ENCODE measurements around the gene FAM120A.

The FAM120A gene

GRCh38 chr9:93565089-93565488 is 113.6 kb downstream of the FAM120A start:
- H3K9me3 ChIP-seq (ENCODE audit: control insufficient read depth, insufficient read depth, low read length) = no peaks in the 10 kb centered on the region
- no peak overlapping the region for H3K4me3 ChIP-seq (ENCODE audit: low read length)
- H3K4me1 ChIP-seq (ENCODE audit: control insufficient read depth, insufficient read depth, low read length) = no peaks in the 10 kb centered on the region
- WGBS (ENCODE audit: insufficient coverage, insufficient read length) = no CpG with 5 or more reads among the region's 4 CpGs
- H3K27me3 ChIP-seq (ENCODE audit: control insufficient read depth, insufficient read depth, low read length) = no peaks in the 10 kb centered on the region
- DNase-seq (ENCODE audit: low read depth, low spot score) = no peak
- peaks cover 4% of the 10 kb centered on the region; the same call in 1 of the 2 replicates for H3K36me3 ChIP-seq (ENCODE audit: control insufficient read depth, insufficient read depth, low read length)
- H3K27ac ChIP-seq (ENCODE audit: low read length) = no peak overlapping the region

GRCh38 chr9:93566408-93567270 is 115.2 kb downstream of the FAM120A start:
- DNase-seq (ENCODE audit: low read depth, low spot score) = peak; percentile 89
- H3K27me3 ChIP-seq (ENCODE audit: control insufficient read depth, insufficient read depth, low read length) = no peaks in the 10 kb centered on the region
- peaks cover 4% of the 10 kb centered on the region; the same call in 1 of the 2 replicates for H3K36me3 ChIP-seq (ENCODE audit: control insufficient read depth, insufficient read depth, low read length)
- peak overlapping the region; percentile 14; the same call in 1 of the 2 replicates for H3K4me3 ChIP-seq (ENCODE audit: low read length)
- no CpG with 5 or more reads among the region's 69 CpGs for WGBS (ENCODE audit: insufficient coverage, insufficient read length)
- no peak overlapping the region for H3K27ac ChIP-seq (ENCODE audit: low read length)
- H3K9me3 ChIP-seq (ENCODE audit: control insufficient read depth, insufficient read depth, low read length) = no peaks in the 10 kb centered on the region
- no peaks in the 10 kb centered on the region for H3K4me1 ChIP-seq (ENCODE audit: control insufficient read depth, insufficient read depth, low read length)

- H3K27me3 ChIP-seq (ENCODE audit: control insufficient read depth, insufficient read depth, low read length) = no peaks in the 10 kb centered on the region
- H3K4me1 ChIP-seq (ENCODE audit: control insufficient read depth, insufficient read depth, low read length) = no peaks in the 10 kb centered on the region
- no peak overlapping the region; the same call in 1 of the 2 replicates for H3K4me3 ChIP-seq (ENCODE audit: low read length)
- H3K36me3 ChIP-seq (ENCODE audit: control insufficient read depth, insufficient read depth, low read length) = peaks cover under 1% of the 10 kb centered on the region; the same call in 1 of the 2 replicates
- no CpG with 5 or more reads among the region's 15 CpGs for WGBS (ENCODE audit: insufficient coverage, insufficient read length)
- no peaks in the 10 kb centered on the region for H3K9me3 ChIP-seq (ENCODE audit: control insufficient read depth, insufficient read depth, low read length)
- DNase-seq (ENCODE audit: low read depth, low spot score) = no peak
- no peak overlapping the region for H3K27ac ChIP-seq (ENCODE audit: low read length)
Measured at GRCh38 chr9:93567271-93567959, 115.9 kb downstream of the FAM120A start.

- H3K36me3 ChIP-seq (ENCODE audit: control insufficient read depth, insufficient read depth, low read length) = no peaks in the 10 kb centered on the region; the same call in 1 of the 2 replicates
- H3K27ac ChIP-seq (ENCODE audit: low read length) = no peak overlapping the region
- H3K4me3 ChIP-seq (ENCODE audit: low read length) = no peak overlapping the region
- H3K27me3 ChIP-seq (ENCODE audit: control insufficient read depth, insufficient read depth, low read length) = no peaks in the 10 kb centered on the region
- DNase-seq (ENCODE audit: low read depth, low spot score) = no peak
- no peaks in the 10 kb centered on the region for H3K4me1 ChIP-seq (ENCODE audit: control insufficient read depth, insufficient read depth, low read length)
- WGBS (ENCODE audit: insufficient coverage, insufficient read length) = no CpG with 5 or more reads among the region's 5 CpGs
- H3K9me3 ChIP-seq (ENCODE audit: control insufficient read depth, insufficient read depth, low read length) = no peaks in the 10 kb centered on the region
Measured at GRCh38 chr9:93568169-93568568, 116.7 kb downstream of the FAM120A start.

GRCh38 chr9:93569621-93570174 is 118.2 kb downstream of the FAM120A start:
- no peaks in the 10 kb centered on the region for H3K9me3 ChIP-seq (ENCODE audit: control insufficient read depth, insufficient read depth, low read length)
- no peaks in the 10 kb centered on the region for H3K27me3 ChIP-seq (ENCODE audit: control insufficient read depth, insufficient read depth, low read length)
- WGBS (ENCODE audit: insufficient coverage, insufficient read length) = no CpG with 5 or more reads among the region's 1 CpG
- no peaks in the 10 kb centered on the region for H3K36me3 ChIP-seq (ENCODE audit: control insufficient read depth, insufficient read depth, low read length)
- no peak overlapping the region for H3K27ac ChIP-seq (ENCODE audit: low read length)
- no peak overlapping the region for H3K4me3 ChIP-seq (ENCODE audit: low read length)
- H3K4me1 ChIP-seq (ENCODE audit: control insufficient read depth, insufficient read depth, low read length) = no peaks in the 10 kb centered on the region
- DNase-seq (ENCODE audit: low read depth, low spot score) = no peak

- H3K4me1 ChIP-seq (ENCODE audit: control insufficient read depth, insufficient read depth, low read length) = peaks cover 4% of the 10 kb centered on the region
- H3K27ac ChIP-seq (ENCODE audit: low read length) = no peak overlapping the region
- no peak overlapping the region for H3K4me3 ChIP-seq (ENCODE audit: low read length)
- no peaks in the 10 kb centered on the region for H3K27me3 ChIP-seq (ENCODE audit: control insufficient read depth, insufficient read depth, low read length)
- no peaks in the 10 kb centered on the region for H3K36me3 ChIP-seq (ENCODE audit: control insufficient read depth, insufficient read depth, low read length)
- DNase-seq (ENCODE audit: low read depth, low spot score) = no peak
- no peaks in the 10 kb centered on the region for H3K9me3 ChIP-seq (ENCODE audit: control insufficient read depth, insufficient read depth, low read length)
- WGBS (ENCODE audit: insufficient coverage, insufficient read length) = no CpG with 5 or more reads among the region's 2 CpGs
Measured at GRCh38 chr9:93572221-93572620, 120.7 kb downstream of the FAM120A start.

GRCh38 chr9:93572636-93573515 is 121.4 kb downstream of the FAM120A start:
- WGBS (ENCODE audit: insufficient coverage, insufficient read length) = no CpG with 5 or more reads among the region's 8 CpGs
- no peaks in the 10 kb centered on the region for H3K27me3 ChIP-seq (ENCODE audit: control insufficient read depth, insufficient read depth, low read length)
- no peak overlapping the region for H3K27ac ChIP-seq (ENCODE audit: low read length)
- no peak for DNase-seq (ENCODE audit: low read depth, low spot score)
- peaks cover 4% of the 10 kb centered on the region for H3K4me1 ChIP-seq (ENCODE audit: control insufficient read depth, insufficient read depth, low read length)
- H3K4me3 ChIP-seq (ENCODE audit: low read length) = no peak overlapping the region
- H3K36me3 ChIP-seq (ENCODE audit: control insufficient read depth, insufficient read depth, low read length) = no peaks in the 10 kb centered on the region
- no peaks in the 10 kb centered on the region for H3K9me3 ChIP-seq (ENCODE audit: control insufficient read depth, insufficient read depth, low read length)

GRCh38 chr9:93573516-93573828 is 122.0 kb downstream of the FAM120A start:
- no CpG with 5 or more reads among the region's 3 CpGs for WGBS (ENCODE audit: insufficient coverage, insufficient read length)
- DNase-seq (ENCODE audit: low read depth, low spot score) = no peak
- no peaks in the 10 kb centered on the region for H3K27me3 ChIP-seq (ENCODE audit: control insufficient read depth, insufficient read depth, low read length)
- H3K4me1 ChIP-seq (ENCODE audit: control insufficient read depth, insufficient read depth, low read length) = peaks cover 6% of the 10 kb centered on the region
- no peak overlapping the region for H3K4me3 ChIP-seq (ENCODE audit: low read length)
- H3K9me3 ChIP-seq (ENCODE audit: control insufficient read depth, insufficient read depth, low read length) = no peaks in the 10 kb centered on the region
- no peaks in the 10 kb centered on the region for H3K36me3 ChIP-seq (ENCODE audit: control insufficient read depth, insufficient read depth, low read length)
- H3K27ac ChIP-seq (ENCODE audit: low read length) = no peak overlapping the region

- no peak overlapping the region for H3K27ac ChIP-seq (ENCODE audit: low read length)
- no peak overlapping the region for H3K4me3 ChIP-seq (ENCODE audit: low read length)
- no peaks in the 10 kb centered on the region for H3K9me3 ChIP-seq (ENCODE audit: control insufficient read depth, insufficient read depth, low read length)
- no CpG with 5 or more reads among the region's 9 CpGs for WGBS (ENCODE audit: insufficient coverage, insufficient read length)
- H3K4me1 ChIP-seq (ENCODE audit: control insufficient read depth, insufficient read depth, low read length) = peaks cover 6% of the 10 kb centered on the region
- H3K36me3 ChIP-seq (ENCODE audit: control insufficient read depth, insufficient read depth, low read length) = no peaks in the 10 kb centered on the region
- DNase-seq (ENCODE audit: low read depth, low spot score) = no peak
- H3K27me3 ChIP-seq (ENCODE audit: control insufficient read depth, insufficient read depth, low read length) = no peaks in the 10 kb centered on the region
Measured at GRCh38 chr9:93574091-93574899, 122.8 kb downstream of the FAM120A start.

Measured in iPS DF 6.9 (cell line).